Measurements from ENCODE around the gene ENTPD2. TPM values are rescaled to one million over a fixed set of nuclear protein-coding genes. Genes with fewer than 3 reads are reported as not detected.
"Not testable (repeated sequence)": the region's sequence is repeated elsewhere in the genome, so short reads cannot be mapped to it uniquely, and the experiment has no call there.

ENTPD2 gene
- total RNA-seq, 4 donors from 2014 or later = 0.22 to 0.49 TPM; not detected in 2

- H3K36me3 ChIP-seq = no peaks in the 10 kb centered on the region
- no peak overlapping the region for H3K4me3 ChIP-seq (replicated peaks in 1 of 3)
- intact Hi-C loops (cut with DNase I) = no loop called here
- TF ChIP-seq CTCF (IDR thresholded peaks at IDR 0.05) (peak; percentile 83 to 99 (median 90)), POLR2A (IDR thresholded peaks at IDR 0.05) (no peak)
- H3K4me1 ChIP-seq = no peaks in the 10 kb centered on the region
- H3K9me3 ChIP-seq = no peaks in the 10 kb centered on the region
- no peaks in the 10 kb centered on the region for H3K27me3 ChIP-seq
- DNase-seq = peak; percentile 56
- 73 to 94% methylated on average over 11 to 24 of the region's 55 CpGs for WGBS, 2 donors
- H3K27ac ChIP-seq = no peak overlapping the region
Observed at GRCh38 chr9:137064027-137064879, 10.4 kb upstream of the ENTPD2 start.

DNA sequence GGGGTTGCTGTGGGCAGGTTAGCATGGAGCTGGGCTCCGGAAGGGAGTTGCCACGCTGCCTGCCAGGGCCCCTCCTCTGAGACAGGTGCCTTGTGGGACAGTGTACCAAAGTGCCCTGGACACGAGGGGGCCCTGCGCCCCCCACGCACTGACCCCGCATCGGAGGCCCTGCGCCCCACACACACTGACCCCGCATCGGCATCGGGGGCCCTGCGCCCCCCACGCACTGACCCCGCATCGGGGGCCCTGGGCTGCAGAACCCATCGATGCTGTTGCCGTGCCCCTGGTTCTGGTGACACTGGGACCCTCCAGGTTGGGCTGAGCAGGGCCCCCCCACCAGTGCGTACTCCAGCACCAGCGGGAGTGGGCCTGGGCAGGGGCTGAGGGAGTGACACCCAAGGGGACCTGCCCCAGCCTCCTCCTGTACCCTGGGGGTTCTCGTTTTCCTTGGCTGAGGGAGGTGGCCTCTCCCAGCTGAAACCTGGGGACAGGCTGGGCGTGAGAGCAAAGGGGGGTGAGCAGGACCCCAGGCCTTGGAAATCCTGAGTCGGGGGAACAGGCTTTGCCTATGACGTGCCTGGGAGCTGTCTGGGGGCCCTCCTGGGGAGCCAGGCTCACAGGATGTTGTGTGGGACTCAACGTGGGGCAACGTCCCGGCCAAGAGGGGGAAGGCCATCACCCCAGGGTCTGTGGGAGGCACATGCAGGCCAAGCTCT is 9.6 kb upstream of the ENTPD2 start:
- no peaks in the 10 kb centered on the region for H3K27me3 ChIP-seq
- WGBS, 2 donors = 20% methylated on average over 1 of the region's 26 CpGs; no CpG with 5 or more reads in 1 of the 2 donors
- H3K4me1 ChIP-seq = no peaks in the 10 kb centered on the region
- intact Hi-C loops (cut with DNase I) = no loop called here
- no peak overlapping the region for H3K4me3 ChIP-seq (replicated peaks in 1 of 3)
- no peak overlapping the region for H3K27ac ChIP-seq
- no peaks in the 10 kb centered on the region for H3K9me3 ChIP-seq
- no peaks in the 10 kb centered on the region for H3K36me3 ChIP-seq
- TF ChIP-seq POLR2A (IDR thresholded peaks at IDR 0.05) (no peak), CTCF (IDR thresholded peaks at IDR 0.05) (no peak)
- no peak for DNase-seq

- 94% methylated on average over 6 of the region's 9 CpGs; no CpG with 5 or more reads in 1 of the 2 donors for WGBS, 2 donors
Observed at GRCh38 chr9:137062798-137063197, 8.9 kb upstream of the ENTPD2 start.

DNA sequence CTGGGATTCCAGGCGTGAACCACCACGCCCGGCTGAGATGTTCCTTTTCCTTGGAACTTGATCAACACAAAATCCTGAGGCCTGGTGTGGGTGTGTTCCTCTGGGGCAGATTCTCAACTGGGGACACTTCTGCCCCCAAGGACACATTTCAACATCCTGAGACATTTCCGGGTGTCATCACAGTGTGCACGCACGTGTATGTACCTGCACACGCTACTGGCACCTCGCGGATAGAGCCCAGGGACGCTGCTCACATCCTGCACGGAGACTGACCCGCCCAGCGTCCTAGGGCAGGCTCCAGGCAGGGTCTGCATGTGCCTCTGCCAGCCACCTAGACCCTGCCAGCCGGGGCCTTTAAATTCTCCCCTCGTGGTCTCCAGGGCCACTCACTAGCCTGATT is 8.5 kb upstream of the ENTPD2 start:
- intact Hi-C loops (cut with DNase I) = no loop called here
- Histone ChIP-seq H3K27me3 (no peaks in the 10 kb centered on the region), H3K9me3 (no peaks in the 10 kb centered on the region), H3K27ac (no peak overlapping the region), H3K4me1 (no peaks in the 10 kb centered on the region), H3K36me3 (no peaks in the 10 kb centered on the region), H3K4me3 (replicated peaks in 1 of 3) (no peak overlapping the region)
- TF ChIP-seq POLR2A (IDR thresholded peaks at IDR 0.05) (no peak), CTCF (IDR thresholded peaks at IDR 0.05) (no peak)
- DNase-seq = no peak
- 90% methylated on average over 6 to 15 of the region's 15 CpGs for WGBS, 2 donors

More at GRCh38 chr9:137062798-137063197, 8.9 kb upstream of the ENTPD2 start:
- H3K36me3 ChIP-seq; DNase-seq; H3K27me3 ChIP-seq; H3K4me1 ChIP-seq; H3K27ac ChIP-seq; intact Hi-C loops (cut with DNase I); H3K4me3 ChIP-seq (replicated peaks in 1 of 3); H3K9me3 ChIP-seq: not testable (repeated sequence)

DNA sequence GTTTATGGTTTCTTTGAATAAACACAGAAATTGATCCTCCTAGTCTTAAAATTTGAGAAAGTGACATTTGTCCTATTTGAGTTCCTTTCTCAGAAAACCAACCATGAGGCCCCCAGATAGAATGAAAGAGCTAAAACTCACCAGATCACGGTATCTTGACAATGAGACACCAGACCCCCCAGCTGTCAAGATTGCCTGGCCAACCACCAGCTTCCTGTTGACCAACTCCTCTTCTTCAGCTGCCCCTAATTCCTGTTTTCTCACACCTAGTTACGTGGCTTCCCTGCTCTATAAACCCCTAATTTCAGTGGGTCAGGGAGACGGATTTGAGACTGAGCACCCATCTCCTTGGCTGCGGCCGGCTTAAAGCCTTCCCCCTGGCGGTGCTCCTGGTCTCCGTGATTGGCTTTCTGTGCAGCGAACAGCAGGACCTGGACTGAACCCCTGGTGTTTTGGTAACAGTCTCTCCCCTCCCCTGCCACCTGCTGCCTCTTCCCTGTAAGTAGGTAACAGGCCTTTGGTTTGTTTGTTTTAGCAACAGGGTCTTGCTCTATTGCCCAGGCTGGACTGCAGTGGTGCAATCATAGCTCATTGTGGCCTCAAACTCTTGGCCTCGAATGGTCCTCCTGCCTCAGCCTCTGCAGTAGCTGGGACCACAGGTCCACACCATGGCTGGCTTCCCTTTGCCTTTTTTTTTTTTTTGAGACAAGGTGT is 4.8 kb upstream of the ENTPD2 start:
- H3K4me3 ChIP-seq (replicated peaks in 1 of 3) = no peak overlapping the region
- no peaks in the 10 kb centered on the region for H3K27me3 ChIP-seq
- WGBS, 2 donors = 86 to 91% methylated on average over 9 of the region's 9 CpGs
- H3K4me1 ChIP-seq = peaks cover 17 to 26% of the 10 kb centered on the region in 2 donors
- no peak for DNase-seq
- no peak for TF ChIP-seq CTCF (IDR thresholded peaks at IDR 0.05)
- TF ChIP-seq POLR2A (IDR thresholded peaks at IDR 0.05) = no peak
- H3K27ac ChIP-seq = no peak overlapping the region
- no peaks in the 10 kb centered on the region for H3K36me3 ChIP-seq
- H3K9me3 ChIP-seq = no peaks in the 10 kb centered on the region
- intact Hi-C loops (cut with DNase I) = no loop called here
